ENCODE measurements around the gene C6orf58.
"Not testable (repeated sequence)": the region's sequence is repeated elsewhere in the genome, so short reads cannot be mapped to it uniquely, and the experiment has no call there.

The C6orf58 gene

DNA sequence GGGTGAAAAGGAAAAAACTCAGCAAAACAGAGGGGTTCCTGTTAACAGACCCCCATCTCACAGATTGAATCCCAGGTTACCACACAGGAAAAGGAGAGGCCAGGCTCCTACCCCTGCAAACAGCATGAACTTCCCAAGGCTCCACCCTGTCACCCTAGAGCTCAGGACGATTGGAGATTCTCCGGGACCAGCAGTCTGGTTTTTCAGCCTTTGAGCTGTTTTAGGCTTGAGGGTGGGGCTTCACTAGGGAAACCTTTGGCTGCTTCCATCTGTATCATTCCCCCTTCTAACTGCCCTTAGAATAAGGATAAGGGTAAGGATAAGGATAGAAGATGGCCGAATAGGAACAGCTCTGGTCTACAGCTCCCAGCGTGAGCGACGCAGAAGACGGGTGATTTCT is 16.0 kb downstream of the C6orf58 start:
- no peak for DNase-seq (ENCODE audit: low read depth)

DNA sequence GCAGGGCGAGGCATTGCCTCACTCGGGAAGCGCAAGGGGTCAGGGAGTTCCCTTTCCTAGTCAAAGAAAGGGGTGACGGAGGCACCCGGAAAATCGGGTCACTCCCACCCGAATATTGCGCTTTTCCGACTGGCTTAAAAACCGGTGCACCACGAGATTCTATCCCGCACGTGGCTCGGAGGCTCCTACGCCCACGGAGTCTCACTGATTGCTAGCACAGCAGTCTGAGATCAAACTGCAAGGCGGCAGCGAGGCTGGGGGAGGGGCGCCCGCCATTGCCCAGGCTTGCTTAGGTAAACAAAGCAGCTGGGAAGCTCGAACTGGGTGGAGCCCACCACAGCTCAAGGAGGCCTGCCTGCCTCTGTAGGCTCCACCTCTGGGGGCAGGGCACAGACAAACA is 16.5 kb downstream of the C6orf58 start:
- DNase-seq (ENCODE audit: low read depth) = not testable (repeated sequence)

- DNase-seq (ENCODE audit: low read depth) = no peak
Measured at GRCh38 chr6:127606131-127606562, 29.2 kb downstream of the C6orf58 start.

DNA sequence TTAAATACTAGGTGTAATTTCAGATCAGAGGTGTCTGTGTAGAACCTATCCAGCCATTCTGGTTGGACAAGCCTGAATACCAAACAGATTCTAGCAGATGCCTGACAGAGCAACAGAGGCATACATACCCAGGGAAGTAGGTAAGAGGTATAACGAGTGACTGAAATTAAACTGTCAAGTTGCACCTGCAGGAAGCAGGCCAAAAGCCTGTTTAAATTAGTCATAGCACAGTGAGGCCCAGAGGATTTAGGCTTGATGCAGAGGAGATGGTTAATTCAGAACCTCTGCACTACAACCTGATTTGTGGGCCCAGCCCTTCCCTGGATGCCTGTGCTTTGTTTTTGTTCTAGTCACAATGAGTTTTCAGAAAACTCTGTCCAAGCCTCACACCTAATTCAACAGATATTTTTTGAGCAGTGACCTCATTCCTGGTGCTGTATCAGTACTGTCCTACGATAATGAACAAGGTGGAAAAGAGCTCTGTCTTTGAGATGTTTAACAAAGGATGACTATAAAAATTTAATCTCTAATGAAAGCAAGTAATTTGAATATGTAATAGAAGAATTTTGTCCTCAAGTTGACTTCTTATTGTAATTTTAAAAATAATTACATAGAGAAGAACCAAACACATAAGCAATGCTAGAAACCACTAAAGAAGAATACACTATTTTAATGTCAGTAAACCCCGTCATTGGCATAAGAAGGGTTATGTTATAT is 31.7 kb downstream of the C6orf58 start:
- DNase-seq (ENCODE audit: low read depth) = no peak

- no peak for DNase-seq (ENCODE audit: low read depth)
Measured at GRCh38 chr6:127618729-127619128, 41.8 kb downstream of the C6orf58 start.

DNA sequence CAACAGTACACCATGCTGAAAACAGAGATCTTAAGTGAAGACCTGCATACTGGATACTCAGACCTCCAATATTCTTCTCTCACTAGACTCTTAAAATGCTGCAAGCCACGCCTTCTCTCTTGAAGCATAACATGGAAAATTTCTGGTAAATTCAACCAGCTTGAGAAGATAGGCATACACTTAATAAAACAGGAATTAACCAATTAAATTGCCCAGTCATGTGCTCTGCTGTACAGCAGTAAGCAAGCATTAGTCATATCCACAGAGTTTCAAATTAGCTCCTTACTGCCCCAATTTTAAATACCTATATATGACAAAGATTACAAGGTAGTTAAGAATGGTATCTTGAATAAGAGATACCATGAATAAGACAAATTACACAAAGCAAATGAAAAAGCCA is 53.8 kb downstream of the C6orf58 start:
- no peak for DNase-seq (ENCODE audit: low read depth)

DNA sequence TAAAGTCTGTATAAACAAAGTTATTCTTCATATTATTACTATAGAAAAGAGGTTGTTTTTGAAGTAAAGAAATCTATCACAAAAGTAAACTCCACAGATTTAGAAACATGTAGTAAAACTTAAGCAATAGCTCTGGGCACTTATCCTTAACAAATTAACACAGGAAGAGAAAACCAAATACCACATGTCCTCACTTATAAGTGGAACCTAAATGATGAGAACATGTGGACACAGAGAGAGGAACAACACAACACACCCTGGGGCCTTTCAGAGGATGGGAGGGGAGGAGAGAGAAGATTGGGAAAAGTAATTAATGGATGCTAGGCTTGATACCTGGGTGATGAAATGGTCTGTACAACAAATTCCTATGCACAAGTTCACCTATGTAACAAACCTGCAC is 57.2 kb downstream of the C6orf58 start:
- DNase-seq (ENCODE audit: low read depth) = no peak

DNA sequence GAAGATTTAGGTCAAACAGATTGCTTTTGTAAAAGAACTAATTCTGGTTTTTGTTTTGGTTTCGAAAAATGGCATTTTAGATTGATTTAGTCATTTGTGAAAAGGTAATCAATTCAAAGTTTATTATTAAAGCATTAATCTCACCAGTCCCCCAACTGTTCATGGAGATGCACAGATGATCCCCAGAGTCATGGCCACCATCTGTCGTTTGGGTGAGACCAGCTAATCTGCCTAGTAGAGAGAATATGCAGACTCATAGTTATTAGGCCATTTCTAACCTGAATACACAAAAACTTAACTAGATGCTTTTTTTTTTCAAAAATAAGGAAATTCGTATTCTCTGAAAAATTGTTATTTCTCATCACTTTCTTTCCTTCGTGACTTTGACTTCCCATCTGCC is 58.1 kb downstream of the C6orf58 start:
- DNase-seq (ENCODE audit: low read depth) = no peak

GRCh38 chr6:127637830-127638409 is 60.9 kb downstream of the C6orf58 start:
- DNase-seq (ENCODE audit: low read depth) = no peak

Measured in activated gamma-delta T cell treated with anti-CD3 and anti-CD28 coated beads, Interleukin-2, amount 50 U/mL, for 16 hours (primary cell).